Motor neuron (in vitro differentiated cells): ENCODE results near the gene SLC35D1. TPM values are rescaled to one million over a fixed set of nuclear protein-coding genes. Genes with fewer than 3 reads are reported as not detected.
"Not testable (repeated sequence)": the region's sequence is repeated elsewhere in the genome, so short reads cannot be mapped to it uniquely, and the experiment has no call there.

Experiments used
- ATAC-seq, 8 experiments: fragments of 200-7000 bp; cut with Tn5 transposase; replicated peaks in 6 of 8; 2 replicates each; pipeline ENCODE4 v1.8.0; 2021; ENCODE audit warnings: mild to moderate bottlenecking in 8 of 8, moderate library complexity in 8 of 8
- H3K27ac ChIP-seq, 2 donors: fragments of 250-450 bp; sonication (Bioruptor Pico); 2 replicates each; pipeline ENCODE4 v1.9.0; 2021; ENCODE audit warnings: antibody characterized with exemption in 2 of 2, mild to moderate bottlenecking in 2 of 2, moderate library complexity in 1 of 2
- H3K4me1 ChIP-seq, 2 donors: fragments of 250-450 bp; sonication (Bioruptor Pico); replicated peaks in 1 of 2; 2 replicates each; pipeline ENCODE4 v1.6.1; 2021; ENCODE audit warnings: antibody characterized with exemption in 2 of 2, mild to moderate bottlenecking in 2 of 2, moderate library complexity in 1 of 2
- H3K4me3 ChIP-seq, 5 donors: fragments of 250-450 bp; sonication (Bioruptor Pico); 2 replicates each; pipeline ENCODE4 v1.9.0; 2021; ENCODE audit warnings: antibody characterized with exemption in 5 of 5, mild to moderate bottlenecking in 5 of 5, moderate library complexity in 4 of 5
- WGBS, 10 experiments: fragments of 450-650 bp; shearing (Covaris generic); methylation state at CpG; one replicate each; pipeline ENCODE4 v1.0.0; 2022; 5-methylcytosine and 5-hydroxymethylcytosine counted together
- in situ Hi-C, 9 experiments: fragments of 400-800 bp; cut with MboI; loops; one replicate each; pipeline ENCODE4 v1.15.0; 2021; ENCODE audit warnings: low sequenced_read_pairs in 9 of 9, low pct_unique_long_range_greater_than_20kb in 2 of 9; ENCODE audit not compliant: unreplicated experiment in 9 of 9
- total RNA-seq, 8 experiments: library from RNA; unstranded; fragments of 300-600 nt; gene quantifications; 2 replicates each; pipeline versions ENCODE4 v1.2.3 to v1.2.4, GENCODE V29; 2022

SLC35D1 gene
- total RNA-seq, 8 experiments from 2014 or later = 9.1 to 23.0 (median 11.9) TPM

- no peaks in the 10 kb centered on the region for H3K4me1 ChIP-seq
- no peak for ATAC-seq
- H3K27ac ChIP-seq = no peak overlapping the region
- in situ Hi-C loops = no loop called here
- WGBS, 10 experiments = 59 to 100% (median 93%) methylated on average over 2 to 3 of the region's 3 CpGs
- no peak overlapping the region for H3K4me3 ChIP-seq
Measured at GRCh38 chr1:66968574-66968973, 85.4 kb downstream of the SLC35D1 start.

GRCh38 chr1:66966188-66966873 lies 87.6 kb downstream of the SLC35D1 start:
- ATAC-seq, H3K4me1 ChIP-seq, H3K27ac ChIP-seq, in situ Hi-C loops, H3K4me3 ChIP-seq: not testable (repeated sequence)
- WGBS, 10 experiments = 97 to 100% (median 100%) methylated on average over 1 to 4 of the region's 7 CpGs; no CpG with 5 or more reads in 6 of the 10 experiments

GRCh38 chr1:66957938-66958337 lies 96.0 kb downstream of the SLC35D1 start:
- WGBS, 10 experiments = 85 to 100% (median 100%) methylated on average over 1 to 3 of the region's 3 CpGs
- Histone ChIP-seq H3K4me1 (no peaks in the 10 kb centered on the region), H3K27ac (no peak overlapping the region), H3K4me3 (no peak overlapping the region)
- in situ Hi-C loops = no loop called here
- no peak for ATAC-seq

GRCh38 chr1:66954208-66954607 lies 99.7 kb downstream of the SLC35D1 start:
- in situ Hi-C loops = no loop called here
- Histone ChIP-seq H3K4me1 (no peaks in the 10 kb centered on the region), H3K27ac (no peak overlapping the region), H3K4me3 (no peak overlapping the region)
- WGBS, 10 experiments = 44 to 100% (median 95%) methylated on average over 1 to 4 of the region's 4 CpGs
- ATAC-seq = no peak

GRCh38 chr1:66951513-66951912 lies 102.4 kb downstream of the SLC35D1 start:
- Histone ChIP-seq H3K4me1 (no peaks in the 10 kb centered on the region), H3K4me3 (no peak overlapping the region), H3K27ac (no peak overlapping the region)
- WGBS, 10 experiments = 21 to 100% (median 93%) methylated on average over 1 to 6 of the region's 6 CpGs; no CpG with 5 or more reads in 1 of the 10 experiments
- in situ Hi-C loops = no loop called here
- no peak for ATAC-seq

Other genes starting within 250 kb of the SLC35D1 start
- gene DNAI4, start 129.3 kb downstream of the SLC35D1 start, total RNA-seq = 10 to 100 TPM in 5 of 8 experiments, 1 to 10 TPM in 3; 3.6 to 69.8 (median 11.3) TPM
- 10 to 100 TPM; 23.2 to 51.6 (median 28.6) TPM for gene MIER1, start 129.2 kb downstream of the SLC35D1 start, total RNA-seq
- gene C1orf141, start 80.8 kb upstream of the SLC35D1 start, total RNA-seq = under 1 TPM in 7 of 8 experiments, not detected in 1; 0.05 to 0.50 (median 0.14) TPM
- under 1 TPM in 4 of 8 experiments, not detected in 4; 0.14 to 0.87 (median 0.48) TPM for gene IL23R, start 112.3 kb upstream of the SLC35D1 start, total RNA-seq